CD4-positive, CD25-positive, alpha-beta regulatory T cell (primary cell): ENCODE results near the gene CAMK2D. TPM values are rescaled to one million over a fixed set of nuclear protein-coding genes. Genes with fewer than 3 reads are reported as not detected.
A peak's percentile ranks its signal among the peaks of the same experiment; 100 is the strongest.

ENCODE experiments used
- ATAC-seq, 2 donors: fragments of 150-1000 bp; cut with Tn5 transposase; one replicate each; pipeline ENCODE4 v1.10.0; 2021; ENCODE audit warnings: low read depth in 2 of 2, moderate number of reproducible peaks in 2 of 2, moderate library complexity in 1 of 2
- DNase-seq, 3 donors: peaks; one replicate each; pipeline versions ENCODE4 v3.0.0 to v3.0.0-alpha.2; 2012 to 2022; ENCODE audit warnings: mixed read lengths in 1 of 3
- H3K27ac ChIP-seq: one replicate; pipeline ENCODE4 v1.7.0; 2013; ENCODE audit warnings: mild to moderate bottlenecking, low read length; ENCODE audit not compliant: insufficient read depth, poor library complexity, severe bottlenecking
- H3K27me3 ChIP-seq: one replicate; pipeline ENCODE4 v1.7.0; 2013; ENCODE audit warnings: low read length; ENCODE audit not compliant: control insufficient read depth, insufficient read depth
- H3K36me3 ChIP-seq: one replicate; pipeline ENCODE4 v1.7.0; 2013; ENCODE audit warnings: mild to moderate bottlenecking, low read length, moderate library complexity; ENCODE audit not compliant: control insufficient read depth, insufficient read depth
- H3K4me1 ChIP-seq: 2 replicates; pipeline ENCODE4 v1.7.0; 2013; ENCODE audit warnings: mild to moderate bottlenecking, low read length; ENCODE audit not compliant: insufficient read depth, control insufficient read depth, poor library complexity, severe bottlenecking
- H3K4me3 ChIP-seq: one replicate; pipeline ENCODE4 v1.7.0; 2013; ENCODE audit warnings: low read depth, mild to moderate bottlenecking, low read length, moderate library complexity
- H3K9me3 ChIP-seq, 2 experiments: 1 replicate in 1 of 2; 2 replicates in 1 of 2; pipeline ENCODE4 v1.7.0; 2013; ENCODE audit warnings: low read length in 2 of 2, mild to moderate bottlenecking in 1 of 2, moderate library complexity in 1 of 2; ENCODE audit not compliant: control insufficient read depth in 2 of 2
- H3K27ac Mint-ChIP-seq, 3 donors: one replicate each; pipeline ENCODE4 v1.8.0; 2020 to 2022; ENCODE audit warnings: mild to moderate bottlenecking in 3 of 3, mixed read lengths in 3 of 3, moderate library complexity in 2 of 3
- H3K27me3 Mint-ChIP-seq: one replicate; pipeline ENCODE4 v1.8.0; 2022; ENCODE audit warnings: mild to moderate bottlenecking, mixed read lengths
- H3K36me3 Mint-ChIP-seq: one replicate; pipeline ENCODE4 v1.8.0; 2020; ENCODE audit warnings: mixed read lengths
- H3K4me1 Mint-ChIP-seq, 4 donors: one replicate each; pipeline ENCODE4 v1.8.0; 2020 to 2022; ENCODE audit warnings: mixed read lengths in 4 of 4, mild to moderate bottlenecking in 1 of 4
- H3K4me3 Mint-ChIP-seq, 4 donors: one replicate each; pipeline ENCODE4 v1.8.0; 2020 to 2022; ENCODE audit warnings: mild to moderate bottlenecking in 4 of 4, mixed read lengths in 4 of 4, moderate library complexity in 3 of 4
- H3K9me3 Mint-ChIP-seq, 7 donors: one replicate each; pipeline ENCODE4 v1.8.0; 2020 to 2022; ENCODE audit warnings: mixed read lengths in 7 of 7, mild to moderate bottlenecking in 3 of 7, moderate library complexity in 2 of 7
- polyA plus RNA-seq, 4 donors: library from polyadenylated mRNA; unstranded; fragments of 300-500 nt; fragmentation: Illumina TruSeq; gene quantifications; one replicate each; pipeline ENCODE4 v1.2.3, GENCODE V29; 2021
- total RNA-seq: library from RNA; stranded (reverse); gene quantifications from one replicate; pipeline ENCODE4 v1.2.3, GENCODE V29; 2022

The CAMK2D gene
- total and polyA plus RNA-seq, 5 donors from 2014 or later = 24.5 to 42.7 (median 26.2) TPM

DNA sequence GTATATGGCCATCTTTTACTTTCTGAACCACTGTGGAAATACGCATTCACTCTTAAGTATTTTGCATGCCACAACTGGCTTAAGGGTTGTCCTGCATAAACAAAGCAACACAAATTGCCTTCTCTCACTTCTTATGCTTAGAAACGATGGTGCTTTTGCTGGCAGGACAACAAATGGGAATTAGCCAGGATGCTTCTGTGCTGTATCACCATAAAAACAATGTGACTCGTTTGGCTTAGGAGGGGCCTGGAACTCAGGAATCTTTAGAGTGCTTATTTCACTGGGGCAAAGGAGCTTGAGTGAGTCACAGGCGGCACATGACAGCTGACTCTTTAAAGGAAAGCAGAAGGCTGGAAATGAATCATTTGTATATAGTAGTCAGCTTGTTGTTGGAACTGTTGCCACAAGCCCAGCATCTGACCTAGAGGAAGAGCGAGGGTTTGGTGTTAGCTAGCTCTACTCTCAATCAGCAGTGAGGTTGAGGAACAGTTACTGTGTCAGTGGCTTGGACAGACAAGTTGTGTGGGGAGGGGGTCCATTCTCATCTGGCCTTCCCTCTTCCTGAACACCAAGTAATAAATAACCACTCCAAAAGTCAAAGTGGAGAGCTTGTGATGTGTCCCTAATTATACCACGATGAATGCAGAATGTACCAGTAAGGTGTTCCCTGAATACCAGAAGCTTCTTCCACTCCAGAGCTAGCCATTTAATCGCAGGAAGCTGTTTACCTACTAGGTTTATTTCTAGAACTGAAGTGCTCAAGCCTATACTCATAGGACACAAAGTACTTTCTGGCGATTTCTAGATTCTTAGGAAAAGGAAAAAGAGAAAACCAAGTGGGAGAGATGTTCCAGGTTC lies 293.1 kb downstream of the CAMK2D start:
- no peaks in the 10 kb centered on the region for H3K27me3 ChIP-seq
- DNase-seq (no peak), ATAC-seq (peak in 1 of 2 donors; percentile 52)
- Mint-ChIP-seq H3K27ac (no peak overlapping the region), H3K9me3 (peaks cover 0 to 8% (median 0%) of the 10 kb centered on the region in 7 donors), H3K4me3 (no peak overlapping the region), H3K27me3 (no peaks in the 10 kb centered on the region), H3K36me3 (peaks cover 30% of the 10 kb centered on the region), H3K4me1 (peaks cover 3 to 43% (median 18%) of the 10 kb centered on the region in 4 donors)
- H3K4me3 ChIP-seq = no peak overlapping the region
- H3K36me3 ChIP-seq = peaks cover 18% of the 10 kb centered on the region
- H3K27ac ChIP-seq = no peak overlapping the region
- no peaks in the 10 kb centered on the region for H3K9me3 ChIP-seq
- no peaks in the 10 kb centered on the region for H3K4me1 ChIP-seq

DNA sequence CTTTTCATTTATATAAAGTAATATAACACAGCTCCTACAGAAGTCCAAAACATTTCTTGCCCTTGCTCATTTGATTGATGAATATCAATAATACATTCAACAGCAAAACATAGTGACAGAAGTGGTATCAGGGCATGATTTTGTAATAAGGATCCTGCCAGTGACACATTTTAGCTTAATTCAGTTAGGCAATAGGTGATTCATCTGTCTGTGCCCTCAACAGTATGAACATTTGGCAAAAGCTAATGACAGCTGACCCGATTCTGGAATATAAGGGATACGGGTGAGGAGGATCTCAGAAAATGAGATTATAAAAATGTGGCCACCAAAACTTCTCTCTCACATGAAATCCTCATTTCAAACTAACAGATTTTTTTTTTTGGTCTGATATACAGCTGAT lies 294.0 kb downstream of the CAMK2D start:
- Histone ChIP-seq H3K4me3 (no peak overlapping the region), H3K36me3 (peaks cover 18% of the 10 kb centered on the region), H3K27me3 (no peaks in the 10 kb centered on the region), H3K27ac (no peak overlapping the region), H3K9me3 (no peaks in the 10 kb centered on the region), H3K4me1 (no peaks in the 10 kb centered on the region)
- Mint-ChIP-seq H3K27ac (no peak overlapping the region), H3K27me3 (no peaks in the 10 kb centered on the region), H3K9me3 (peaks cover 0 to 8% (median 0%) of the 10 kb centered on the region in 7 donors), H3K4me3 (no peak overlapping the region), H3K36me3 (peaks cover 30% of the 10 kb centered on the region), H3K4me1 (peaks cover 3 to 43% (median 18%) of the 10 kb centered on the region in 4 donors)
- DNase-seq (no peak), ATAC-seq (no peak)

DNA sequence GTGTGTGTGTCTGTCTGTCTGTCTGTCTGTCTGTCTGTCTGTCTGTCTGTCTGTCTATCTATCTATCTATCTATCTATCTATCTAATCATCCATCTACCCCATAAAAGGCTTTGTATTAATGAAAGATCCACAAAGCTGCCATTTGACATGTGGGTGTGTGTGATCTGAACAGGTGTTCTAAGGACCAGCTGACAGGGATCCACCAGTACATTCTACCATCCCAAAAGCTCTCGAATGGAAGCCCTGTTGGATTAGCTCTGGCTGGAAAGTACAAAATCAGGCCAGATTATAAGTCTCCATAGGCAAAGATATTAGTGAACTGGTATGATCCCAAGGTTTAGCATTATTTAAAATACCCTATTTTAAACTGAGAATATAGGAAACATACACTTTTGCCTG lies 299.3 kb downstream of the CAMK2D start:
- DNase-seq = no peak
- Mint-ChIP-seq H3K4me3 (no peak overlapping the region), H3K27ac (no peak overlapping the region), H3K36me3 (peaks cover 39% of the 10 kb centered on the region), H3K9me3 (no peaks in the 10 kb centered on the region), H3K4me1 (peaks cover 0 to 7% (median 2%) of the 10 kb centered on the region in 4 donors), H3K27me3 (no peaks in the 10 kb centered on the region)
- Histone ChIP-seq H3K4me3 (no peak overlapping the region), H3K4me1 (no peaks in the 10 kb centered on the region), H3K36me3 (peaks cover 52% of the 10 kb centered on the region), H3K9me3 (no peaks in the 10 kb centered on the region), H3K27me3 (no peaks in the 10 kb centered on the region), H3K27ac (no peak overlapping the region)
- no peak for ATAC-seq

DNA sequence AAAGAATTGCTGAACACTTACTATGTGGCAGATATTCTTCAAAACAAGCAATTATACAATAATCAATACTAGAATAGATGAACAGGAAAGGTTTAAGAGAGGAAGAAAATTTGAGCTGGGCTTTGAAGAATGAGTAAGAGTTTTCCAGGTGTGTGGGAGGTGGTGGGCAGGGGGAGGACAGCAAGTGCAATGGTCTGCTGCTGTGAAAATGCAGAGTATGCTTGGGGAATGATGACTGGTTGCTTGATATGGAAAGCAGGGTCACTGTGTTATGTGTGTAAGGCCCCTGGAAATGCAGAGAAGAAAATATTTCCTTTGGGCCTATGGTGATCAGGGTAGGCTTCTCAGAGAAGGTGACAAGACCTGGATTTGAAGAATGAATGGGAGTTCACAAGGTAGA lies 300.3 kb downstream of the CAMK2D start:
- peaks cover 58% of the 10 kb centered on the region for H3K36me3 ChIP-seq
- no peaks in the 10 kb centered on the region for H3K27me3 ChIP-seq
- no peaks in the 10 kb centered on the region for H3K9me3 ChIP-seq
- H3K27me3 Mint-ChIP-seq = no peaks in the 10 kb centered on the region
- ATAC-seq = no peak
- H3K4me1 ChIP-seq = no peaks in the 10 kb centered on the region
- no peak overlapping the region for H3K4me3 ChIP-seq
- no peak overlapping the region for H3K4me3 Mint-ChIP-seq
- peak overlapping the region in 2 of 3 donors; percentile 55 to 56 for H3K27ac Mint-ChIP-seq
- peaks cover 47% of the 10 kb centered on the region for H3K36me3 Mint-ChIP-seq
- H3K27ac ChIP-seq = no peak overlapping the region
- no peaks in the 10 kb centered on the region for H3K9me3 Mint-ChIP-seq
- peaks cover 0 to 1% (median 0%) of the 10 kb centered on the region in 4 donors for H3K4me1 Mint-ChIP-seq
- no peak for DNase-seq

DNA sequence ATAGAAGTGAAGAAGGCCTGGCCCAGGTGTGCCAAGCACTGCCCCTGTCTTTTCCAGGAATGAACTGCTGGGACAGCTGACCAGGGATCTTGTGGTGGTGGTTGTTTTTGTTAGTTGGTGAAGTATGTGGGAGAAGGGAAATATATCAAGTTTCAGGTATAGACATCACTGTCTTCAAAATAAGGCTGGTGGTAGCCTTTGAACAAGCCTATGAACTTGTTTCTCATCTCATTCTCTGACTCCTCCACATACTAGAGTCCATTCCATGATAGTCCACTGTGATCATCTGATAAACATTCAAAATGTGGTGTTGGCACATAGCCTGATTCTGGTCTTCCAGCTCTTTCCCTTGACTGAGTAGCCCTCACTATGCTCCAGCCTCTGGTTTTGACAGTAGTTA lies 303.7 kb downstream of the CAMK2D start:
- Histone ChIP-seq H3K27ac (no peak overlapping the region), H3K4me3 (no peak overlapping the region), H3K4me1 (no peaks in the 10 kb centered on the region), H3K9me3 (no peaks in the 10 kb centered on the region), H3K36me3 (peaks cover 52% of the 10 kb centered on the region), H3K27me3 (no peaks in the 10 kb centered on the region)
- no peaks in the 10 kb centered on the region for H3K27me3 Mint-ChIP-seq
- DNase-seq (no peak), ATAC-seq (no peak)
- H3K4me3 Mint-ChIP-seq = no peak overlapping the region
- H3K27ac Mint-ChIP-seq = no peak overlapping the region
- peaks cover 37% of the 10 kb centered on the region for H3K36me3 Mint-ChIP-seq
- H3K9me3 Mint-ChIP-seq = no peaks in the 10 kb centered on the region
- peaks cover 0 to 2% (median 0%) of the 10 kb centered on the region in 4 donors for H3K4me1 Mint-ChIP-seq

DNA sequence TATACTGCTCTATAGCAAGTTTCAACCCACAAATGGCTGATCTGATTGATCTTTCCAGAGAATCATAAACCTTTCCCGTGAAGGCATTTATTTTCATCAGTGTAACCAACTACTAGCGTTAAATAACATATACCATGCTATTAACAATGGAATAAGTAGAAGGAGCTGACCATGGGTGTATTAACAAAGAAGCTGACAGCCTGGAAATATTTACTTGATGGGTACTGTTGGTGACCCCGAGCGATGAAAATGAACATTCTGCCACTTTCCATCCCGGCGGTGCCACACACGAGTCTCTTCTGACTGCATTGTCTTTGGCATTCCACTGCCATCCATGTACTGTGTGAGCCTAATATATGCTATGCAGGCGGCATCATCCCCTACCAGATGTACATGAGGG lies 304.4 kb downstream of the CAMK2D start:
- H3K9me3 Mint-ChIP-seq = no peaks in the 10 kb centered on the region
- no peak overlapping the region for H3K4me3 ChIP-seq
- peaks cover 37% of the 10 kb centered on the region for H3K36me3 Mint-ChIP-seq
- no peaks in the 10 kb centered on the region for H3K27me3 Mint-ChIP-seq
- DNase-seq (no peak), ATAC-seq (no peak)
- H3K4me1 Mint-ChIP-seq = peaks cover 0 to 2% (median 0%) of the 10 kb centered on the region in 4 donors
- no peak overlapping the region for H3K27ac Mint-ChIP-seq
- H3K27ac ChIP-seq = no peak overlapping the region
- H3K36me3 ChIP-seq = peaks cover 47% of the 10 kb centered on the region
- no peaks in the 10 kb centered on the region for H3K4me1 ChIP-seq
- no peaks in the 10 kb centered on the region for H3K27me3 ChIP-seq
- H3K9me3 ChIP-seq = no peaks in the 10 kb centered on the region
- no peak overlapping the region for H3K4me3 Mint-ChIP-seq

DNA sequence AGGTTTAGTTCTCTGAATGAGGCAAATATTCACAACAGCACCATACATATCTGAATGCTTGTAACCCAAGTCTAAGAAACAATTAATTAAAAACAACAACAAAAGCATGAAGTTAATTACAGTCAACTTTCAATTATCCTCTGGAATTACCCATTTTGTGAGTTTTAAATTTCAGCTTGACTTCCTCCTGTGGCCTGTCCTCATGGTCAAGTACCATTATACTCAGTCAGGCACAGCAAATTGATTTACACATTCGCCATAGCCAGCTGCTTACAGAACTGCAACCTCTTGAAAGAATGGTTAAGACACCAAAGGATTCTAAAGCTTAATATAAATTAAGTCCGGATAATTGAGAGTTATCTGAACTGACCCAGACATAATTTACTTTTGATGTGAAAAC lies 306.5 kb downstream of the CAMK2D start:
- no peak overlapping the region for H3K4me3 ChIP-seq
- H3K27me3 ChIP-seq = no peaks in the 10 kb centered on the region
- Mint-ChIP-seq H3K36me3 (peaks cover 34% of the 10 kb centered on the region), H3K4me1 (peaks cover 0 to 2% (median 0%) of the 10 kb centered on the region in 4 donors), H3K4me3 (no peak overlapping the region), H3K9me3 (no peaks in the 10 kb centered on the region), H3K27me3 (no peaks in the 10 kb centered on the region), H3K27ac (no peak overlapping the region)
- no peaks in the 10 kb centered on the region for H3K9me3 ChIP-seq
- peaks cover 41% of the 10 kb centered on the region for H3K36me3 ChIP-seq
- H3K27ac ChIP-seq = no peak overlapping the region
- ATAC-seq (no peak), DNase-seq (no peak)
- H3K4me1 ChIP-seq = no peaks in the 10 kb centered on the region
